8988T (cell line): ENCODE data around the gene COTL1.

Experiments used
- DNase-seq: peaks from one replicate; pipeline ENCODE4 v3.0.0; 2011

The COTL1 gene

DNA sequence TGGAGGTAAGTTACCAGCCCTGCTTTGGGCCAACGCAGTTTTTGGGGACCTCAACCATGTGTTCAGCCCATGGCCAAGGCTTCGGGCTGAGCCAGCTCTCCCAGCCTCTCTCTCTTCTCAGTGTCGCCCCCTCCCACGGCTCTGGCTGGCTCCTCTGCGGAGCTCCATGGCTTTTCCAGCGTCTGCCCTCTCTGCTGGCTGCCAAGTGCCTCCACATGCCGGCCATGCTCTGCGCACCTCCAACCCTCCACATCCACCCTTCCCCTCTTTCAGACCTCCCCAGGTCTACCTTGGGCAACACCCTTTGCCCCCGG, 23.2 kb downstream of the COTL1 start:
- no peak for DNase-seq

DNA sequence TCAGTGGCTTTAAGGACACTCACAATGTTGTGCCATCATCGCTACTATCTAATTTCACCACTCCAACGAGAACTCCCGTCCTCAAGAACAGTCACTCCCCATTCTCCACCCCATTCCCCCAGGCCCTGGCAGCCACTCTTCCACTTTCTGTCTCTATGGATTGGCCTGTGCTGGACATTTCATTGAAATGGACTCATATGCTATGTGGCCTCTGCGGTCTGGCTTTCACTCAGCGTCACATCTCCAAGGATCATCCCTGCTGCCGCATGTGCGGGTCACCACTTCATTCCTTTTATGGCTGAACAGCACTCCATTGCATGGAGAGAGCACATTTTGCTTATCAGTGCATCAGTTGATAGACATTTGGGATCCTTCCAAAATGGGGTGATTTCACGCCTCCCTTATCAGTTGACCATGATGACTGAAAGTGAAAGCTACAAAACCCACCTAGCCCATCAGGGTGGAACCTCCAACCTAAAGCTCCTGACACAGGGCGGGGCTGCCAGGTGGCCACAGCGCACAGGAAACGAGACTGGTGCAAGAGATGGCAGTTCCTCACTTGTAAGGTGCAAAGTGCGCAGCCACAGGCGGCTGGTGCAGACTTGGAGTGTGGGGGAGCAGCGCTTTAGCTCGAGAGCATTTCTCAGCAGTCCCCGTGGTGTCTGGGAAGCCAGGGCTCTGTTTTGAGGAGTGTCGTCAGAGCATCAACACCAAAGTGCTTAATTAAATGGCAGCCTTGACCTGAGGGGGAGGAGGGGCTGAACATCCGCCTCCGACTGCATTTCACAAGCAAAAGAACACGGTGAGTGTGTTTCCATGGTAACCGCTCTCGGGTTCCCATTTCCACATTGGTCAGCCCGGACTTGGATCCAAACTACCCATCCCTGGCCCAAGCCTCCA, 23.8 kb downstream of the COTL1 start:
- DNase-seq: no peak

DNA sequence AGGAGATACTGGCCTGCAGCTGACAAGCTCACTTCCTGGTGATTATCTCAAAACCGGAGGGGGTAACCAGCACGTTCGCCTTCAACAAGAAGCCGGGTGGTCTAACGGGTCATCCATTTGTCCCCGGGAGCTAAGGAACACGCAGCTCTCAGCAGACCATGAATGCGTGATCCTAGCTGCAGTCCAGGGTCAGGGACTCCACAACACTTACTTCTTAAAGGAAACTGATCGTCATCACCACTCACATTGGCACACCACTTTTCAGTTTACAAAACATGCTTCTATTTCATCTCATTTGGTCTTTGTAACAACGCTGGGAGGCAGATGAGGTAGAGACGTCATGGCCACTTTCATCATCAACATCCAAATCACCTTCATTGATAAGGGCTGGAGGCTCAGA, 25.2 kb downstream of the COTL1 start:
- no peak for DNase-seq

DNA sequence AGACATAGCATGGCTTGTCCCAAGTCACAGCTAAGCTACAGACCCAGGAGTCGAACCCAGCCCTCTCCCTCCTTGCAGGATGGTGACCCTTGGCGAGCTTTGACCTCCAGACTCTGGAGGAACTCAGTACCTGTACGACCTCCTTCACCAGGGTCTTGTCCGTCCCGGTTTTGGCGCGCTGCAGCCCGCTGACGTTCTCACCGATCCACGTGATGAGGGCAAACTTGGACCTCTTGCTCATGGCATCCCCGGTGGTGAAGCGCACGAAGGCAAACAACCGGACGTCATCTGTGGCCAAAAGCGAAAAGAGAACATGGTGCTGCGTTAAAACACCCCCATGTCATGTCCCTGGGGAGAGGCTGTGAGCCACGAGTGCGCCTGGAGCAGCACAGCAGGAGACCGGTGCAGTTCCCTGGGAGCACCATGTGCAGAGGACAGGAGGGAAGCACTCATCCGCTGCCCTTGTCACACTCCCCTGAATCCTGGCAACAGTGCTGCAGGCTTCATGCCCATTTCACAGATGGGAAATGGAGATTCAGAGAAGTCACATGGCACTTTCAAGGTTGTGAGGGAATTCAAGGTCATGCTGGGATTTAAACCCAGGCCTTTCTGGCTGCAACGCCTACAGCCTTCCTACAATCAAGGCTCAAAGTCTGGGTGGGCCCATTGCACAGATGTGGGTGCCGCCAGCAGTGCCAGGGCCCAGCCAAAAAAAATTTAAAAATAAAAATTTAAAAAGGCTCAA, 27.7 kb downstream of the COTL1 start:
- no peak for DNase-seq

DNA sequence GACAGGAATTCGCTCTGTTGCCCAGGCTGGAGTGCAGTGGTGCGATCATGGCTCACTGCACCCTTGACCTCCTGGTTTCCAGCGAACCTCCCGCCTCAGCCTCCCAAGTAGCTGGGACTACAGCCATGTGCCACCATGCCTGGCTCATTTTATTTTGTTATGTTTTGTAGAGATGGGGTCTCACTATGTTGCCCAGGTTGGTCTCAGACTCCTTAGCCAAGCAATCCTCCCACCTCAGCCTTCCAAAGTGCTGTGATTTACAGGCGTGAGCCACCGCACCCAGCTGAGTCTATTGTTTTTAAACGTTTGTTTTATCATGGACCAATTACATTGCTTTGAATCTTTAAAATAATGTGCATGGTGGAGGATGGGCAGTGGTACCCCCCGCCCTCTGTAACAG, 28.9 kb downstream of the COTL1 start:
- no peak for DNase-seq

DNA sequence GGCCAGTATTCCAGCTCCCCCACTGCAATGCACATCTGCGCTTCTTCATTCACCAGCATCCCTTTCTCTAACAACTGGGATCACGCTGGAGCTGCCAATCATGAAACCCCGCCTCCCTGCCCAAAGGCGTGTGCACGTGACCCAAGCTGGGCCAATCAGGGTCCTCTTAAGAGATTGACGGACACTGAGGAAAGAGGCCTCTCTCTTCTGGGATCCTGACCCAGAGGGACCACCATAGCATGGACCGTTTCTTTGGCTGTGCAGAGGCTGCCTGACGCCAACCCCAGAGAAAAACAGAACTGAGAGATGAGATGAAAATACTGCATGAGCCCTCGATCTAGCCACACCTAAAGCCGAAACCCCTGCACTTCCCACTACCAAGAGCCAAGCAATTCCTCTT, 32.0 kb downstream of the COTL1 start:
- peak; percentile 59 for DNase-seq

DNA sequence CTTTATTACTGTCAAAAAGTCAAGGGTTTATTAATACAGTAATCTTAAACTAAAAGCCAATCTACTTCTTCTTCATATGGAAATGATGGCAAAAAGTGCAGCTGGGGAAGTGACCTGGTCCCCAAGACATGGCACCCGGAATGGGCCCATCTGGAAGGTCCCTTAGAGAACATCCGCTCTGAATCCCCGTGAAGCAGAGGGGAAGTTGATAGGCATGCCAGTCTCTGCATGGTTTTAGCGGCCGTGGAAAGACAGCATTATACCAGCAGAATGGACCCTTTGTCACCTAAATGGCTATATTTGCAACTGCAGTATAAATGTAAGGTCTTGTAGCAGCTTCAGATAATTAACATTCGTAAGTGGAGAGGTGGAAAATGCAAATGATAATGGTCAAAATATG, 32.4 kb downstream of the COTL1 start:
- no peak for DNase-seq

DNA sequence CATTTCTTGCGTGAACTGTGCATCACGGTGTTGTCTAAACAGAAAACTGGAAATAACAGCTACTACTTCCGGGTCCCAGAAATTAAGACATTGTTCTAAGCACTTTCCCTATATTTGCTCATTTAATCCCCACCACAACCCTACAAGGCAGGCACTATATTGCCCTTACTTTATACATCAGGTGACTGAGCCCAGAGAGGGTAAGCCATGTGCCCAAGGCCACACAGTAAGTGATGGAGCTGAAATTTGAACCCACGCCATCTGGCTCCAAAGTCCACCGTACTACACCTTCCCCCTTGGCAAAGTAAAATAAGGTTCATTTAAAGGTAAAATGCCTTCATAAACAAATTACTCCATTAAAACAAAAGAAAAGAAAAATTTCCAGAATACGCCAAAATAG, 33.2 kb downstream of the COTL1 start:
- no peak for DNase-seq

DNA sequence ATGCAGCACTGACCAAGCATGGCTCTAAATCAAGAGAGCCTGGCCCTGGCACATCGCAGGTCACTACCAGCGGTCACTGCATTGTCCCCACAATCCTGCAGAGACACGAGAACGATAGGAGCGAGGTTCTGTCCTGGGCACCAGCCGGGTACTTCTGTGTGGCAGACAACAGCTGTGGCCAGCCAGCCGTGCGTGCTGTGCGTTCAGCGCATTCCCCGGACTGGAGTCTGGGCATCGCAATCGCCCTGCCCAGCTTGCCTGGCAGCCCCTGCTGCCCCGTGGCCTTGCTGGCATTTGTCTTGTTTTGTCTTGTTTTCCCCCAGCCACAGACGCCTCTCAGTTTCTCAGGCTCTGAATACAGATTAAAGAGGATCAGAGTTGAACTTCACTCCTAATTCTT, 33.9 kb downstream of the COTL1 start:
- no peak for DNase-seq

DNA sequence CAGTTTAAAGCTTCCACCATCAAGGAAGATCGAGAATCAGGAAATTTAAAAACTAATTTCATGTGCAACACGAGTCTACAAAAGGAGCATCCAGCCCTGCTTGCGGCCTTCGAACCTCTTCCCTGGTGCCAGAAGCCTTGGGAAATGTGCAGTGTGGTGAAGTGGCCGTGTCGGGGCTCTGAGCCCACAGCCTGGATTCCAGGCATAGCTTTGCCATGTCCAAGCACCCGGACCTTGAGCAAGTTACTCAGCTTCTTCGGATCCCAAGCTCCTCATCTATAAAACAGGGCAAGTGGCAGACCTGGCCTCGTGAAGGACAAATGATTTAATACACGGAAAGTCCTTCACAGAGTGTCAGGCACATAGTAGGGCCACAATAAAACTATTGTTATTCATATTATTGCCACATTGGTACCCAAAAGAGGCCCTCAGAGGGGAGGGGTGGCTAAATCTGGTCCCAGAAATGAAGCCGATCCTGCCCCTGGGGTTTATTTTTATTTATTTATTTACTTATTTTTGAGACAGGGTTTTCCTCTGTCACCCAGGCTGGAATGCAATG, 34.8 kb downstream of the COTL1 start:
- DNase-seq: peak; percentile 73

DNA sequence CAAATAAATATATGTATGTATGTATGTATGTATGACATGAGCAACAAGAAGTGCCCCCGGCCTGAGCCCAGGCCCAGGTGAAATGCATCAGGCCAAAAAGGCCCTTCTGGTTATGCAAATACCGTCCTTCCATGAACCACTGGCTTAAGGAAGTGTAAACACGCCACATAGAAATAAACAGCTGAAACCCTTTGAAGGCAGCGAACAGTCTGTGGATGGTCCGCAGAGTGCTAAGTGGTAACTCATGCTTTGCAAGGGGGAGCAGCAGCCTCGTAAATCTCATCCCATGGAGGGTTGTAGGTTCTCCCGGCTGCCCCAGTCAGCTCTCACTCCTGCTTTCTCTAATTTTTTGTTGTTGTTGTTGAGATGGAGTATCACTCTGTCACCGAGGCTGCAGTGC, 36.7 kb downstream of the COTL1 start:
- no peak for DNase-seq

DNA sequence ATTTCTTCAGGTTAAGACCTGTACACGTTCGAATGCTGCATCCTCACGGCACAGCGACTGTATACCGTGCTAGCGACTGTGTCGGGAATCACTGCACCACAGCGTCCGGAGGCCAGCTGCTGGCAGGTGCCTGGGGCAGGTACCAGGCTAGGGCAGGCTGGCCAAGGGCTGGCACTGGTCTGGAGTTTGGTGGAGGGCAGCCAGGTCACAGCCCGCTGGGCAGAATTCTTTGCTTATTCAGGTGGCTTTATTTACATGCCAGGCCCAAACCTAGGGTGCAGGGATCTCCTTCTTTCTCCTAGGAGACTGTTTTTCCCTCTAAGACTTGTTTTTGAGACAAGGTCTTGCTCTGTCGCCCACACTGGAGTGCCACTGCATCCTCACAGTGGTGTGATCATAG, 37.9 kb downstream of the COTL1 start:
- DNase-seq: no peak

DNA sequence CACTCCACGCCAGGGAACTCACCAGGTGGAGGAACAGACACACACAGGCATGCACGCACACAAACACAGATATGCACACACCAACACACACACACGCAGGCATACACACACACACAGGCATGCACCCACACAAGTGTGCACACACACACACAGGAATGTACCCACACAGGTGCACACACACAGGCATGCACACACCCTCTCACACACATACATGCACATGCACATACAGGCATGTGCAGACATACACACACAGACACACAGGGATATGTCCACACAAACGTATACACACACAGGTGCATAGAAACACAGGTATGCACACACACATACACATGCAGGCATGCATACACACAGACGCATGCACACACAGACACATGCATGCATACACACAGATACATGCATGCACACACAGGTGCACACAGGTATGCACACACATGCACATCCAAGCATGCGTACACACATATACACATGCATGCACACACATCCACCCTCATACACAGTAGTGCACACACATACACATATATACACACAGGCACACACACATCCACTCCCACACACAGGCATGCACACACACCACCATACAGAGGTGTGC, 39.2 kb downstream of the COTL1 start:
- no peak for DNase-seq

DNA sequence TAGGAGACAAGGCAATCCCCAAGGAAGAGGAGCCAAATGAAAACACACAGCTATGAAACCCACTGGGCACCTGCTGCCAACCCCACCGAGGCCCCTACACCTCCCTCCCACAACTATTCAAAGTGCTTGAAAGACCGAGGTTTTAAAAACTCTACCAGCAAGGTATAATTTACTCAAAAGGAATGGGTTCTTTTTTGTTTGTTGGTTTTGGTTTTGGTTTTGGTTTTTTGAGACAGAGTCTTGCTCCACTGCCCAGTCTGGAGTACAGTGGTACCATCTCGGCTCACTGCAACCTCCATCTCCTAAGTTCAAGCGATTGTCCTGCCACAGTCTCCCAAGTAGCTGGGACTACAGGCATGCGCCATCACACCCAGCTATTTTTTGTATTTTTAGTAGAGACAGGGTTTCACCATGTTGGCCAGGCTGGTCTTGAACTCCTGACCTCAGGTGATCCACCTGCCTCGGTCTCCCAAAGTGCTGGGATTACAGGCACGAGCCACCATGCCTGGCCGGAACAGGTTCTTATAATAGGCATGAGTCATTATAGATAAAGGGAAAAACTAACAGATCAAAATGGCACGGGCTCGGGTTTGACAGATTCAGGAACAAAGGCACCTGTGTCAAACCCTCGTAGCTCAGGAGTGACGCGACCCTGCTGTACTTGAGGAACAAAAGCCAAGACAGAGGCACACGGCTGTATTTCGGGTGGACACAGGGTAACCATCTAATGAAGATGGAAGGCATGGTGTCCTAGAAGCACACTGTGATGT, 40.7 kb downstream of the COTL1 start:
- no peak for DNase-seq

DNA sequence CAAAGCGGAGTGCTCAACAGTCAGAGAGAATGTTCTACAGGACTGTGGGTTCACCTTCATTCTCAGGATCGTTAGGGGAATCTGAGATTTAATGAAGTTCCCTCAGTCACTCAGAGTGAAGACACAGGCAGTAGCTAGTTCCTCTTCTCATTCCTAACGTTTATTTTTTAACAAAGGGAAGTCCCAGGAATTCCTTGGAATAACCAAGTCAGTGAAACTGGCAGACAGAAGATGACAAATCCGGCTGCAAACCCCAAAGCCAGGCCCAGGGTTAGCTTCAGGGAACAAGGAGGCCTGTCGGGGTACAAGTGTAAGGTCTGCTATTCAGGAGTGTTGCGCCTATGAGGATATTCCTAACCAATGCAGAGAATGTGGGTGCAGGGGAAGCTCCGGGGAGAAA, 42.0 kb downstream of the COTL1 start:
- no peak for DNase-seq

DNA sequence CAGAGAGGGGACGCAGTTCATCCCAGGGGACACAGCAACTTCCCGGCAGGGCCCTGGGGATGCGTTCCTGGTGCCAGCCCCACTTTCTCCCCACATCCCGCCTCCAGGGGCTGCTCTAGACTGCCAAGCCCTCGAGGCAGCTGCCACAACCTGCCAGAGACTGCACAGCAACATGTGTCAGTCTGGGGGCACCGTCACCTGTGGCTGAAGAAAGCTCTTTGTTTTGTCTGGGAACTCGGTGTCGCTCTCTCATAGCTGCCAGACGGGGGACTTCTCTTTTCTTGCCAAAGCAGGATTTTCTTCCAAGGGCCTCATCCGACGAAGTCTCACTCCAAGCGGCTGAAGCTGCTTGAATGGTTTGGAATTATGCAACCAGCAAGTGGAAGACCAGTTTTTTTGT, 43.7 kb downstream of the COTL1 start:
- DNase-seq: no peak

DNA sequence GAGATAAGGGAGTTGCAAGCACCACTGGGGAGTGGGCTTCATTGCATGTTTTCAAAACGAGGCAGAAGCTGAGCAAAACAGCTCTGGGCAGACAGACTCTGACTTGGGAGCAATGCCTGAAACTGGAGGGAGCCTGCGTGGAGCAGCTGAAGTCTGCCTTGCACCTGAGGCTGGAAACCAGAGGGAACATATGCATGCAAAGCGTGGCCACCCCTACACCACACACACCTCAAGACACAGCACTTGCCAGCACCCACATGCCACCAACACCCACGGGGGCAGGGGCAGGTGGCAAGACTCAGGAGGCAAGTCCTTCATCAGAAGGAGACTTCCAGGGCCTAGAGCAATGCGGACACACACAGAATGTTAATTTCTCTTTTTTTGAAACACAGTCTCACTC, 45.8 kb downstream of the COTL1 start:
- DNase-seq: no peak

DNA sequence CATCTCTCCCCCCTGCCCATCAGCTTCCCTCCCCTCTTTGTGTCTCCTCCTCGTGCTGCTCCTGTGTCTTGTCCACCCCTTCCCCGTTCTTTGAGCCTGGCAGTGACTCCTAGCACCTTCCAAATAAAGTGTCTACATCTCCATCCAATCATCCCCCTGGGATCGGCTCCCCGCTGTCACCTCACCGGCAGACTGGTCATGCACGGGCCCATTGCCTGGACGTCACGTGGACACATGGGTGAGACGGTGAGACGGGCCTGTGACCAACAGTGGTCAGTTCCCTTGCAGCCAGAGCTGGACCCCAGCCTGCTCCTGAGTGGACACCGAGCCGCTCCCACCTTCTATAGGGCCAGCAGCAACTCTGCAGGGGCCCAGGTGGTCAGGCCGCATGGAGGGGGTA, 46.4 kb downstream of the COTL1 start:
- no peak for DNase-seq

DNA sequence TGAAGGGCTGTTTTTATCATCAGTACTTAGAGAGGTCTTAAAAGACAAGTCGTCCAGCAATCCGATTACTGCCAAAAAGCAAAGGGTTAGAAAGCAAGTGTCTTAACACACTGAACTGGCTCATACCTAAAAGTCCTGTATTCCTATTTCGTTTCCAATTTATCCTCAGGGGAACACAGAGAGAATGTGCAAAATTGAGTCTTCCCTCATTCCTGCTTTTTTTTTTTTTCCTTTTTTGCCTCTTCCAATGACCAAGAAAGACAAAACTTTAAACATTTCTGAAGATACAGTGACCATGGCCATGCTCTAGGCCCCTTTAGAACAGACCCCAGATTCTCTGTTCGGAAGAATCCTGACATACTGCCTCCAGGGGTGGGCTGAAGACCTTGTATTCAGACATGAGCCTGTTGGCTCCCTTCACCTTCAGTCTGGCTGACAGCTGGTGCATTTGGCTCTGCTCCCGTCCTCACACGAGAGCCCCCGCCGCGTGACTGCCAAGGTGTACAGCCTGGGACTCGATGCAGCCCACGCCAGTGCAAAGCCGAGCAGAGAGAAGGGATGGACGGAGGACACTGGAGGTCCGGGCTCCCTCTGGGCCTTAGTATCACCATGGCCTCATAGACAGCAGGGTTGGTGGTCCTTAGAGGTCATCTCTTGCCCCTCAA, 47.0 kb downstream of the COTL1 start:
- DNase-seq: no peak

DNA sequence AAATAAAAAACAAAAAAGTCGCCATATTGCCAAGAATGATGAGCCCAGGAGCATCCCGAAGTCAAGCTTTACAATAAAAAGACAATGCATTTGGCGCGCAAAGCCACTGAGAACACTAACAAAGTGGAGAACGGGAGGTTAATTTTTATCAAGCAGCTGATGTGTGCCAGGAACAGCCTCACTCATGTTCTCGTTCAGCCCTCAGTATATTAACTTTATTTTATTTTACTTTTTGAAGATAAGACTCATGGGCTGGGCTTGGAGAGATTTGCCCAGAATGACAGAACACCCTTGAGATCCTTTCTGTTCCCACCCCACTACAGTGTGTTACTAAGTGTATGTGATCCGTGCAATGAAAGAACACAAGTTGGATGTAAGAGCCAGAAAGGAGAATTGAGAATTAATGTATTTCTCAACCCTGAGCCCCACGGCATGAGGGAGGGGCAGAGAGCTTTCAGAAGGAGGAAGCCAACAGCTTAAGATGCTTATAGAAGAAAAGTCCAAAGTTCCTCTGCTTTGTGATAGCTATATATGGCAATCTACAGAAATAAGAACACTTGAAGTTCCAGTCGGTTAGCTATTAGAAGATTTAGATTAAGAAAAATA, 48.4 kb downstream of the COTL1 start:
- DNase-seq: no peak

DNA sequence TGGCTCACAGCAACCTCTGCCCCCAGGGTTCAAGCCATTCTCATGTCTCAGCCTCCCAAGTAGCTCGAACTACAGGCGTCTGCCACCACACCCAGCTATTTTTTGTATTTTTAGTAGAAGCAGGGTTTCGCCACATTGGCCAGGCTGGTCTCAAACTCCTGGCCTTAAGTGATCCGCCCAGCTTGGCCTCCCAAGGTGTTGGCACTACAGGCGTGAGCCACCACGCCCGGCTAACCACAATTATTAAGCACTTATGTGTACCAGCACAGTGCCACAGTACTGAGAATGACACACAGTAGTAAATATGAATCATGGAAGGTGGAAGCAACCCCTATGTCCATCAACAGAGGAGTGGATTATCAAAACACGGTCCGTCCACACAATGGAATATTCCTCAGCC, 49.8 kb downstream of the COTL1 start:
- DNase-seq: no peak

DNA sequence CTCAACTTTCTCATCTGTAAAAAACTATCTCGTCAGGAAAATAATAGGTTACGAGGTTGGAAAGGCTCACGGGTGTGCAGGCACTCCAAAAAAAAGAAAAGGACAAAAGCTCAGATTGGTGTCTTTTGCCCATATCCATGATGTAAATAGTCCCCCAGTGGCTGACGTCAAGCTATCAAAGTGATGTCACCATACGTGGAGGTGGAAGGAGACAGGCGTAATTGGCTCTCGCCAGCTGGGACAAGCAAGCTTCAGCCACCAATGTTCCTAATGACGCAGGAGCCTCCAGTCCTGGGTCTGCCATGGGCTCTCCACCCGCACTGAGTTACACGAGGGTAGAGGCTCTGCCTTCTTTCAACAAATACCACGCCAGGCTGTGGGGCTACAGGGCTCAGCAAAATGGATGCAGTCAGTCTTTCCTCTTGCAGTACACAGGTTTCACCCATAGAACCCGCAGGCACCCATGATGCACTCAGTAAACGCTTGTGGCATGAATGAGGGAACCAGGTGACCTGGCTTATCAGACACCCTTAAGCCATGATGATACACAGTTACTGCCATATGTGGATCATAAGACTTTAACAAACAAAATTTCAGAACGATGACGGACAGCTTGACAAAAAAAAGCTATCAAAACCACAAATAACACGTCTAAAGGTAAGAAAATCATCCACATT, 50.5 kb downstream of the COTL1 start:
- DNase-seq: no peak
